ENCODE measurements around the gene NRCAM. TPM values are rescaled to one million over a fixed set of nuclear protein-coding genes. Genes with fewer than 3 reads are reported as not detected.

Gene NRCAM
- total RNA-seq, 1 donor from 2014 or later: 7.9 TPM

GRCh38 chr7:108415821-108416536 lies 40.3 kb downstream of the NRCAM start:
- DNase-seq (ENCODE audit: extremely low spot score in 2 of 2): no peak
- Histone ChIP-seq H3K27me3 (no peaks in the 10 kb centered on the region), H3K4me3 (no peak overlapping the region), H3K9me3 (no peaks in the 10 kb centered on the region), H3K36me3 (no peaks in the 10 kb centered on the region), H3K27ac (no peak overlapping the region), H3K4me1 (no peaks in the 10 kb centered on the region)
- TF ChIP-seq POLR2AphosphoS5 (IDR thresholded peaks at IDR 0.05; ENCODE audit: insufficient read depth in 1 of 2, low read depth in 1 of 2) (no peak), CTCF (IDR thresholded peaks at IDR 0.05) (no peak), POLR2A (IDR thresholded peaks at IDR 0.05) (no peak)
- intact Hi-C loops (cut with DNase I): no loop called here

- H3K4me3 ChIP-seq: no peak overlapping the region
- intact Hi-C loops (cut with DNase I): no loop called here
- no peaks in the 10 kb centered on the region for H3K9me3 ChIP-seq
- H3K27me3 ChIP-seq: no peaks in the 10 kb centered on the region
- DNase-seq (ENCODE audit: extremely low spot score in 2 of 2): no peak
- no peaks in the 10 kb centered on the region for H3K4me1 ChIP-seq
- H3K27ac ChIP-seq: no peak overlapping the region
- H3K36me3 ChIP-seq: no peaks in the 10 kb centered on the region
- TF ChIP-seq POLR2A (IDR thresholded peaks at IDR 0.05) (no peak), CTCF (IDR thresholded peaks at IDR 0.05) (no peak), POLR2AphosphoS5 (IDR thresholded peaks at IDR 0.05; ENCODE audit: insufficient read depth in 1 of 2, low read depth in 1 of 2) (no peak)
These were observed 41.2 kb downstream of the NRCAM start for GRCh38 chr7:108415084-108415483.

DNA sequence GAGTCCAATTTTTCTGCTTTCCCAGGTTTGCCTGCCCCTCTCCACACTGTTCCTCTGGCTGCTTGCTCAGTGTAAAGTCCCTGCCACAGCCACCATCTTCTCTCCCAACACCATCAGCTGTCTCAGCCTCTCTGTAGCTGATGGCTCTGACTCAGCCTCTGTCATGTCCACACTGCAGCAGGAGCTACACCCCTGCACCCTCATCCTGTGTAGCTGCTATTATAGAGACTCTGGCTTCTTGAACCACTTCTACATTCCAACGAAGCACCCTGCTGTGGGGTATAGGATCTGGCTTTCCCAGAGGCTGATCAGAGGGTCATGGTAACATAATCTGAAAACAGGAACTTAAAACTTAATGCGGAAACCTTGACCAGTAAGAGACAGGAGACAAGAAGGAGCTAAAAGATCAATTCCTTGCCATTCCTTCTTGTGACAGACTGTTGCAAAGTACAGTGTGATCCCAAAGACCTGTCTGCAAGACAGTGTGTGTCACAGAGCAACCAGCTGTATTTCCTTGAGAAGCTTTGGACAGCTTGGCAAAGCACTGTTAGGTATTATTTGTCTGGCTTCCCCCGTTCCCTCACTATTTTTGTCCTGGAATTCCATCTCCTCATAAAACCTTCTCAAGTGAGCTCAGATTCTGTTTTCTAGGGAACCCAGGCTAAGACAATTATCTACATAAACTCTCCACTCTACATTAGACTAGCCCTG lies 42.3 kb downstream of the NRCAM start:
- Histone ChIP-seq H3K4me1 (no peaks in the 10 kb centered on the region), H3K4me3 (no peak overlapping the region), H3K27ac (no peak overlapping the region), H3K27me3 (no peaks in the 10 kb centered on the region), H3K36me3 (no peaks in the 10 kb centered on the region), H3K9me3 (no peaks in the 10 kb centered on the region)
- no peak for TF ChIP-seq POLR2AphosphoS5 (IDR thresholded peaks at IDR 0.05; ENCODE audit: insufficient read depth in 1 of 2, low read depth in 1 of 2)
- no peak for TF ChIP-seq CTCF (IDR thresholded peaks at IDR 0.05)
- no peak for TF ChIP-seq POLR2A (IDR thresholded peaks at IDR 0.05)
- DNase-seq (ENCODE audit: extremely low spot score in 2 of 2): no peak
- intact Hi-C loops (cut with DNase I): no loop called here

DNA sequence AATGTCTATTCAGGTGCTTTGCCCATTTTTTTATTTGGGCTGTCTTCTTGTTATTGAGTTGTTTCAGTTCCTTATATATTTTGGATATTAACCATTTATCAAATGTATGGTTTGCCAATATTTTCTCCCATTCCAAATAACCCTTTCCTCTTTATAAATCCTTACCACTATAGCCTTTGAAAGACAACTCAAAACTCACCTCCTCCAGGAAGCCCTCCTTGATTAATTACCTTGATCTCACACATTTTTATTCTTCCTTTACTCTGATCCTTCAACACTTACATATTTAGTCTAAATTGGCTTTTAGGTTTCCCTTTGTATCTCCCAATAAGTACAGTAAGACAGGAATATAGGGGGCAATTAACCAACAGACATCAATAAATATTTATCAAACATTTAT lies 42.9 kb downstream of the NRCAM start:
- Histone ChIP-seq H3K27ac (no peak overlapping the region), H3K4me1 (no peaks in the 10 kb centered on the region), H3K9me3 (no peaks in the 10 kb centered on the region), H3K4me3 (no peak overlapping the region), H3K36me3 (no peaks in the 10 kb centered on the region), H3K27me3 (no peaks in the 10 kb centered on the region)
- TF ChIP-seq POLR2A (IDR thresholded peaks at IDR 0.05) (no peak), POLR2AphosphoS5 (IDR thresholded peaks at IDR 0.05; ENCODE audit: insufficient read depth in 1 of 2, low read depth in 1 of 2) (no peak), CTCF (IDR thresholded peaks at IDR 0.05) (no peak)
- DNase-seq (ENCODE audit: extremely low spot score in 2 of 2): no peak
- intact Hi-C loops (cut with DNase I): no loop called here

DNA sequence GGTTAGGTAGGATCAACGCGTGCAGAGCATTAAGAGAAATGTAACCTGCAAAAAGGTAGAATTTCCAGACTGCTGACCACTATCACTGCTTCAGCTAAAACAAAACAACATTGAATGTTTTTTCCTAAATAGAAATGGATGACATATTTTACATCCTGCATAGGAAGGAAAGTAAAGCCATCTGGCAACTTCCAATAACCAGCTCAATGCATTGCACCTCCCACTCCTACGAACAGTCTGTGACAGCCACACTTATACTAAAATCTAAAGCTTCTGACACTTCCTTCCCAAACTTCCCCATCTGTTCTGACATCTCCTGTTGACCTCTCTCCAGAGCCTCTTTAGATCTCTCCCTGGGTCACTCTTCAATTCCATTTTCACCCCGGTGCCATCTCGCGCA lies 47.1 kb downstream of the NRCAM start:
- H3K4me3 ChIP-seq: no peak overlapping the region
- DNase-seq (ENCODE audit: extremely low spot score in 2 of 2): no peak
- H3K4me1 ChIP-seq: no peaks in the 10 kb centered on the region
- H3K27ac ChIP-seq: no peak overlapping the region
- TF ChIP-seq POLR2AphosphoS5 (IDR thresholded peaks at IDR 0.05; ENCODE audit: insufficient read depth in 1 of 2, low read depth in 1 of 2) (no peak), CTCF (IDR thresholded peaks at IDR 0.05) (no peak), POLR2A (IDR thresholded peaks at IDR 0.05) (no peak)
- H3K9me3 ChIP-seq: no peaks in the 10 kb centered on the region
- H3K27me3 ChIP-seq: no peaks in the 10 kb centered on the region
- no peaks in the 10 kb centered on the region for H3K36me3 ChIP-seq
- intact Hi-C loops (cut with DNase I): no loop called here

Data from vagina (tissue), 2 donors.